ENCODE results near the gene SH2D6.

DNA sequence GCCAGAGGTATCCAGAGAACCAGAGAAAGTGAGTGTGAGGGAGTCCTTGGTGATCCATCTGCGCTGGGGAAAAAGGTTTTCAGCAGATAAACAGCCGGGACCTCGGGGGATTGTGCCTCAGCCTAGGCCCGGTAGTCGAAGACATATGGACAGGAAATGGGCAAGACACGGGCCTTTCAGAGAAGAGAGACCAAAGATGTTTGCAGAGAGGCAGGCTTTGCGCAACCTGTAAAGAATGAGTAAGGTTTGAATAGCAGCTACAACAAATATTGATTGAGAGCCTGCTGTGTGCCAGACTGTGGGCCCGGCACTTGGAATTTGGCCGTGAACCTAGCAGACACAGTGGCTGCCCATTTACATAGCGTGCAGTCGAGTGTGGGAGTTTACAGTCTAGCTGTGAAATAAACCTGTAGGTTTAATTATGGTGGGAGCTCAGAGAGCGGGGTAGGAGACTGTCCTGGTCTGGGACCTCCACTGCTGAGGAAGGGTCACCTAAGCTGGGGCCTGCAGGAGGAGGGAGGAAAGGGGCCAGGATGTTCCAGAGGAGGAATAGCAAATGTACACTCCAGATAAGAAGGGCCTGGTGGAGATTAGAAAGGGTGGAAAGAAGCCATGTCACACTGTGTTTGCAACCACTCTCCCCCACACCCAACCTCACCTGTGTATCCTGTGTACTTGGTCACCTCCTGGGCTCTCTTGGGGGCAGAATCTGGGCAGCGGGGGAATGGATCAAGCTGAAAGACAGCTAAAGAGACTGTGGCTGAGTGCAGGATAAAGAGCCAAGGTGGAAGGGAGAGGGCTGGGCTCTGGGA lies 3.0 kb downstream of the SH2D6 start:
- no peak for TF ChIP-seq POLR2A (IDR thresholded peaks at IDR 0.05)
- TF ChIP-seq, protein P1, sequence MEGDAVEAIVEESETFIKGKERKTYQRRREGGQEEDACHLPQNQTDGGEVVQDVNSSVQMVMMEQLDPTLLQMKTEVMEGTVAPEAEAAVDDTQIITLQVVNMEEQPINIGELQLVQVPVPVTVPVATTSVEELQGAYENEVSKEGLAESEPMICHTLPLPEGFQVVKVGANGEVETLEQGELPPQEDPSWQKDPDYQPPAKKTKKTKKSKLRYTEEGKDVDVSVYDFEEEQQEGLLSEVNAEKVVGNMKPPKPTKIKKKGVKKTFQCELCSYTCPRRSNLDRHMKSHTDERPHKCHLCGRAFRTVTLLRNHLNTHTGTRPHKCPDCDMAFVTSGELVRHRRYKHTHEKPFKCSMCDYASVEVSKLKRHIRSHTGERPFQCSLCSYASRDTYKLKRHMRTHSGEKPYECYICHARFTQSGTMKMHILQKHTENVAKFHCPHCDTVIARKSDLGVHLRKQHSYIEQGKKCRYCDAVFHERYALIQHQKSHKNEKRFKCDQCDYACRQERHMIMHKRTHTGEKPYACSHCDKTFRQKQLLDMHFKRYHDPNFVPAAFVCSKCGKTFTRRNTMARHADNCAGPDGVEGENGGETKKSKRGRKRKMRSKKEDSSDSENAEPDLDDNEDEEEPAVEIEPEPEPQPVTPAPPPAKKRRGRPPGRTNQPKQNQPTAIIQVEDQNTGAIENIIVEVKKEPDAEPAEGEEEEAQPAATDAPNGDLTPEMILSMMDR (IDR thresholded peaks at IDR 0.05 in 8 of 11, conservative IDR thresholded peaks at IDR 0.05 in 3 of 11): no peak
- TF ChIP-seq POLR2AphosphoS5 (IDR thresholded peaks at IDR 0.05): no peak
